SKM-1 (cell line): ENCODE results near the gene PGM2L1.
"Not testable (repeated sequence)": the region's sequence is repeated elsewhere in the genome, so short reads cannot be mapped to it uniquely, and the experiment has no call there.

ENCODE experiments used
- DNase-seq: peaks from one replicate; lab custom pipeline; 2025; ENCODE audit not compliant: unreplicated experiment; lab: John Stamatoyannopoulos, UW

Gene PGM2L1

DNA sequence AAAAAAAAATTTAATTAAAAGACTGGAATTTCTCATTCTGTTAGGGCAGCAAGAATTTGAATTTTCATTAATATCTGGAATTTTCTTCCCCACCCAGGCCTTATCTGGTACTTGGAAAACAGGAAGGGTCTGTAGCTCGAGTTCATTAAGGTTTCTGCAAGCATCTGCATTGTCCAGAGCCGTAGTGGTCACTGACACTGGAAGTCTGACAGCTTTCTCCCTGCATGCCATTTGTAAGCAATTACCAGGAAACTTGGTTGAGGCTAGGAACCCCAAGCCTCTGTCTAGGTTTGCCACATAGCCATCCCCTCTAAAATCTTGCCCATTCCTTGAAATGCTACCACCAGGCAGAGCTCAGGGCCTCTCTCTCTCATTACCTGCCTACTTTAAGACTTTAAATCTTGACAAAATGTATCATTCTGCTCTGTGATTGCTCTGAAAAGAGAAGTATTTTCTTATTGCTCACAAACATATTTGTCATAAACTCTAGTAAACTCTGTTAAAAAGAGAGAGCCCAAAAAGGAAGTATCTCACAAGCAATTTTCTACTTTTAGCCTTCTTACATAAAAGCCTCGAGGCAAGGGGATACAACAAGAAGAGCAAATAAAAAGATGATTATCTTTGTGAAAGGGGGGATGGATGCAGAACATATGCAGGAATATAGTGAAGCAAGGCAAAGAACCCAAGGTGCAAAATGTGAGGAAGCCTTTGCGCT lies 5.5 kb upstream of the PGM2L1 start:
- DNase-seq = no peak

DNA sequence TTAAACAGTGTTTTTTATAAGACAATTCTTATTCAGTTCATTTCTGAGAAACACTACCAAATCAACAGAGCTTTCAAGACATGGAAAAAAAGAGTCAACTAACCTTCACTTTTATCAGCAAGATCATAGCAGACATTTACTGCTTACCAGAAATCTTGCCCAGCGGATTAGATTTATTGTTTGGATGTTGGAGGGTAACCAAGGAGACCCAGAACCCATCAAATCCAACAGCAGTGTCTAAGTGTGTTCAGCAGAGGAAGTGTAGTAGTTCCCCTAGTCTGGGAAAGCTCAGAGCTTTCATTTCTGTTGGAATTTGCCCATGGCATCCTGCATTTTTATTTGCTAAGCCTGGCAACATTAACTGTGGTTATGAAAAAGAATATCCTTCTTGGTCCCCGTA lies 2.4 kb upstream of the PGM2L1 start:
- no peak for DNase-seq

DNA sequence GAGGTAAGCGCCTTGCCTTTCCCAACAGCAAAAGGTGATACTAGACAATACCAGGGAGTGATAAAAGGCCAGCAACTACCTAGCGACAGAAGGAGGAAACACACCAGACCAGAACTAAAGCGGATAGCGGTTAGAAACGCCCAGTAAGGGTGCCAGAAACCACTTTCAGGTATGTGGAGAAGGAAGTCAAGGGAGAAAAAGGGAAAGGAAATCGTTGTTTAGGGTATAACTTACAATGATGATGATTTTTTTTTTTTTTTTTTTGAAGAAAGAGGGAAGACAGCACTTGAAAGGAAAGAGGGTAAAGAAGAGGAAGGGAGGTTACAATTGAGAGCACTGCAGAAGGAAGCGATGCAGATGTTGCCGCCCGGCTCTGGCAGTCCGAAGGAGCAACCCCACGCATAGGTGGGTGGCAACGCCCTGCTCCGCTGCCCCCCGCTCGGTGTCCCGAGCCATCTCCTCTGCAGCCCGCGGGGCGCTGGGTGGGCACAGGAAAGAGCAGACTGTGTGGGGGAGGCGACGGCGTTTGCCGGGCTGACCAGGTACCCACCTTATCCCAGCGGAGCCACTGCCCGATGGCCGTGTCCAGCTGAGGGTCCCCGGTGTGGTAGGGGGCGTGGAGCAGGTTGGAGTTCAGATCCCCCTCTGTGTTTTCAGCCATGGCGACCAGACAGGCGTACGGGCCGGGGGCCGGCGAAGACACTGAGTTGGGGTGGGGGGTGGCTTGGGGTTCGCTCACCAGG lies 561 bp downstream of the PGM2L1 start:
- peak; percentile 60 for DNase-seq

DNA sequence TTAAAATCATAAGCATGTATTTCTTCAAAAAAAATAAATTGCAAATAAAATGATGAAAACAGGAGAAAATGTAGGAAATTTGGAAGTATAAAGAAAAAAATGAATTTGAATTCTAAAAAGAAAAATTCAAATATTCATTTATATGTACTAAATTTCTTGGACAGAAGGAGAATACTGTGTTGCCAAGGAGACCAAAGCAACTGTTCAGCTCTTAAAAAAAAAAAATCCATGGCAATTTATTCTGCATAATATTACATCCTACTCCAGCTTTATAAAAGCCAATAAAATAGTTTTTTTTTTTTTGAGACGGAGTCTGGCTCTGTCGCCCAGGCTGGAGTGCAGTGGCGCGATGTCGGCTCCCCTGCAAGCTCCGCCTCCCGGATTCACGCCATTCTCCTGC lies 6.0 kb downstream of the PGM2L1 start:
- no peak for DNase-seq

DNA sequence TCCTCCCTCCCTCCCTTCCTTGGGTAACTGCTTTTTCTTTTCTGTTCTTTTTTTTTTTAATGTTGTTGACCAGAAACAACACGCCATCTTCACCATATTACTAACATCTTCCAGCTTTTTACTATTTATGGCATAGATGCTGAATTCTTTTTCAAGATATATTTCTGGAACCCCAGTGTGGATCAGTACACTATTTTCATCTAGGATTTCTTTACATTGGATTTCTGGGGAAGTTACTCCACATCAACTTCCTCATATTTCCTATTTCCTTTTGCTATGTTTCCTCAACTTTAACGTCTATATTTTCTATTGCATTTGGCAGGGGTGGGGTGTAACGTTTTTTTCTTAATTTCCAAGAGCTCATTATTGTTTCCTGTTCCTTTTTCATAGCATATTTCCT lies 7.0 kb downstream of the PGM2L1 start:
- DNase-seq = no peak

DNA sequence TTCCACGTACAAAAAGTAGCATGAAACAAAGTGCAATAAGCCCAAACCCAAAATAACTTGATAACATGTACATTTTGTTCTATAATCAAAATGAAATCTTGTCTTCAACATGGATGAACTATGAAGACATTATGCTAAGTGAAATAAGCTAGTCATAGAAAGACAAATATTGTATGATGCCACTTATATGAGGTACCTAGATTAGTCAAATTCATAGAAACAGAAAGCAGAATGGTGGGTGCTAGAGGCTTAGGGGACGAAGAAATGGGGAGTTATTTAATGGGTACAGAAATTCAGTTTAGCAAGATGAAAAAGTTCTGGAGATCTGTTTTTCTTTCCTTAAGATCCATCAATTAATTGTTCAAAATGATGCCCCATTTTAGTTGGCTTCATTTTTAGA lies 7.5 kb downstream of the PGM2L1 start:
- DNase-seq = no peak

DNA sequence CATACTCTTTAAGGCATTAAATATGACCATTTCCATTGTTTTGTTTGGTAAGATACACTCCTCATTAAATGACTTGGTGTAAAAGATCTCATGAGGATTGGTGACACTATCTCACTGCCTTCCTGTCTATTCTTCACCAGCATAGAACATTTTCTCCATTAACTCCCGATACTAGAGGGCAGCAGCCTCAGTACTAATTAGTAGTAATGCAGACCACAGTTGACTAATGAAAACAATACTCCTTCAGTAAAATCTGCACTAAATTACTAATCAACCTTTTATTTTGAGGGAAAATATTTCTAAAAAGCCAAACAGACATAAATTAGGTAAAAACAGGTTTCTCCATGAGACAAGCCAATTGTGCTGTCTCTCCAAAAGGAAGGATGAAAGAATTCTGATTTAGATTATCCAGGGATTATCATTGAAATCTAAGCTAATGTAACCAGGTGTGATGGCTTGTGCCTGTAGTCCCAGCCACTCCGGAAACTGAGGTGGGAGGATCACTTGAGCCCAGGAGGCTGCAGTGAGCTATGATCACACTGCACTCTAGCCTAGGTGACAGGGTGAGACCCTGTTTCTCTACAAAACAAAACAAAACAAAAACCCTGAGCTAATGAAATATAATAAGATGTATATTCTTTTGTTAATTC lies 9.4 kb downstream of the PGM2L1 start:
- peak; percentile 17 for DNase-seq

DNA sequence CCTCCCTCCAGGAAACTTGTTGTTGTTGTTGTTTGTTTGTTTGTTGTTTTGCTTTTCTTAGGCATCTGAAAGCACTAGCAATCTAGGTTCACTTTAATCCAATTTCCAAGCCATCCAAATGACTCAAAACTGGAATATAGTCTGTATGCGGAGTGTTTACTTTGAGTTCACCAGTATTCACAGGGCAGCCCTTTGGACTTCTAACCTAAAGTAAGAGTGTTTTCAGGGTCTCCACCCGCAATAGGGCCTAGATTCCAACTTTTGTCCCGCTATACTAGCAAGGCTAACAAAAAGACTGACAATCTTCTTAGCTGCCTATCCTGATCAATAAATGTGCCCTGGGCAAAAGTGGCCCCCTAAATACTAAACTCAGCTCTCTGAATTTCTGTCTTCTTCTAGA lies 13.6 kb downstream of the PGM2L1 start:
- DNase-seq = no peak

DNA sequence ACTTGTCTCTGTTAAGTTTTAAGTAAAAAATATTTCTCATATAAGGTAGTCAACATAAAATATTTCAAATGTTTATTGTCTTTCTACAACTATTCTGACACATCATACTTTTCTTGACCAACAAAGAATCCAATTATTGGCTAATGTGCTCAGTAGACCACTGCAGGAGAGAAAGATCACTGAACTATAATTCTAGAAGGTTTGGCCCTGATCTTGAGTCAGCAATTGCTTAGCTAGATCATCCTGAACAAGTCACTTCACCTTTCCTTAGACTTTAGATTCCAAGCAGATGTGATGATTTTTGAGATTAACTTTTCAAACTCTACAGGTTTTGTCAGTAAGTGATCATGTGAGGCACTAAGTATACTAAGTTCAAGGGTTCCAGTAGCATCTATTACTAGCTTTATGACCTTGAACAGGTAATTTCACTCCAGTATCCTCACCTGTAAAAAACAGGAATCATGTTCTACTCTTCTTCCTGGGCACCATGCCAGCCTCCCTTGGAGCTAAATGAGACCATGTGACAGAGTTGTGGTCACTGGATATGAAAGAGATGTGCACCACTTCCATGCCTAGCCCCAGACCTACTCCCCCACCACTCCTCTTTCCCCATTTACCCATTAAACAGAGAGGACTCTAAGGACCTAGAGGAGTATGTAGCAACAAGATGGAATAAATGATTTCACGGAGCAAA lies 17.3 kb downstream of the PGM2L1 start:
- DNase-seq = no peak

DNA sequence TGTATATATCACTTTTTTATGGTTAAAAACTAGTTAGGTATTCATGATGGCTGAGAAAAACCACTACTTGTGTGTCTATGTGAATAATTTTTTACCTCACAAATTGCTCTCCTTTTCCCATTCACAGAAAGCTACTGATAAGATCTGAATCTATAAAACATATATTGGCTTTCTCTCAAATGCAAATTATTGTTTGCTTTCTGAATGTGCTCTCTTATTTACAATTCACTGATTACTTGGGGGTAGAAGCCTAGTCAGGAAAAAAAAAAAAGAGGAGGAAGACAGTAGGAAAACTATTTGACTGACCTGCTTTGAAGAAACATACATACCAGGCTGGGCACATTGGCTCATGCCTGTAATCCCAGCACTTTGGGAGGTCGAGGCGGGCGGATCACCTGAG lies 20.5 kb downstream of the PGM2L1 start:
- no peak for DNase-seq

DNA sequence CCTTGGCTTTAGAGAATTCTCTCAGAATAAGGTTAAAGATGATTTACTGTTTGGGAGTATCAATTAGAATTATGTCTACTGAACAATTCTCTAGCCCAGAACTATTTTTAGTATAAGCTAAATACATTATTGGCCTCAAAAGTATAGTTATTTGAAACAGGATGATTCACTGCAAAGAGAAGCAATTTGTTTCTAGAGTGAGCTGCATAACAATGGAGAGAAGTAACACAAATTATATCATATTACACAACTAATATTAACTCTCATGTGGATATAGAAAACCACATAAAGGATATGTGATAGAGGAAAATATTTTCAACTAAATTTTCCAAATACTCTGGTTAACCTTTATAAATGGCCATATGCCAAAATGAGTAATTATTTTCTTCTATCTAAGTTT lies 24.9 kb downstream of the PGM2L1 start:
- DNase-seq = no peak

DNA sequence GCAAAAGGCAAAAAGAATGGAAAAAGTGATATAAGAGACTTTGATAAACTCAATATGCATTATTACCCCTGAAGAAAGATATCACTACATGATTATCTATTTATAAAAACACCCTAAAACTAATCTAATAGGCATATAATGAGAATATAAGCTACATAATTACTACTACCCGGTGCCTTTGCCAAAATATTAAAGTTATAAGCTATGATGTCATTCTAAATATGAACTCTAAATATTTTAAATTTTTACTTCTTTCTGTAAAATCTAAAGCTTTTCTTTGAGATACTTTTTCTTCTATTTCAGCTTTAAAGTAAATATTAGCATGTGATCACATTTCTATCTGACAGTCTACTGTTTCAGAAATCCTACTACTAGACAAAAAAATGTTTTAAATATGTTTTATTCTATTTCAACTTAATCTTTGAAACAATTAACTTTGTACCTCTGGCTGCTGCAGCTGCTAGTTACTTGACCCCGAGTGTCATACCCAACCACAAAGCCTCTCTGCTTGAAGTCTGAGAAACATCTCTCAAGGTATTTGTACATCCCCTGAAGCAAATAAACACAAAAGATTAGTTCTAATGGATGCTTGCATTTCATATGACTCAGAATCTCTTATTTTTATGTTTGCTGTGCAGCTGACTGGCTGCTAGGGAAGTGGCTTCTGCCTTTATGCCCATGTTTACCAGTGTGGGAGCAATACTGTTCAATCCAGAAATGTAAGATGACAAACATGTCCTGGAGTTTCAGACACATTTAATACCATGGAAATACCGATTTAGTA lies 26.8 kb downstream of the PGM2L1 start:
- DNase-seq = no peak

DNA sequence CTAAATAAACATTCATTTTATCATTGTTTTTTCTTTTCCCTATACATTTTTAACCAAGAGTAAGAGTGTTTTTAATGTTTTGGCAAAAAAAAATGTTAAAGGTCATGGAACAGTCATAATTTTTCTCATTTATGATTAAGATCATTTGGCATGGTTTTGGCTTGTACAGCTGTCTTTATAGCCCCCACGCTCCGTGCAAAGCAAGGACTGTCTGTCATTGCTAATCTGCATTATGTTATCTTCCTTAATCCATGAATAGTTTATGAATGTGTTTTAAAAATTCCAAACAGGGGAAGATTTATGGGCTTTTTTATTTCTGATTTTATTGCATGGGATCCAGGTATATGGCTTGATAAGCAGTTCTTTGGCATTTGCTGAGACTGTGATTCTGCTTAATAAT lies 28.1 kb downstream of the PGM2L1 start:
- no peak for DNase-seq

DNA sequence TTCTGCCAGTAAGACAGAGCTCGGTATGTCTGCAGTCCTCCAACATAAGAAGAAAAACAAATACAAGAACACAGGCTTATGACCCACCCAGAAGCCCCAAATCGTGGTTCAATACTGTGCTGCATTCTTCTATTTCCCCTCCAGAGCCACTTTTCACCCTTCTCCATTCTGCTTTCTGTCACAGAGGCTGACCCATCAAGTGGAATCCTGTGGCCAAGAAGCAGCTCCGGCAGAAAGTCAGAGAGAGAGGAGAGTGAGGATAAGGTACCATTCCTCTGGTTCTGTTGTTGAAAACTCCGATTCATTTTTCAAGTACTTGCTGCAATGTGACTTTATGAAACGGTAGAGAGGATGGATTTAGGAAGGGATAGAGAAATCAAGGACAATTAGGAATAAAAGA lies 30.4 kb downstream of the PGM2L1 start:
- no peak for DNase-seq

DNA sequence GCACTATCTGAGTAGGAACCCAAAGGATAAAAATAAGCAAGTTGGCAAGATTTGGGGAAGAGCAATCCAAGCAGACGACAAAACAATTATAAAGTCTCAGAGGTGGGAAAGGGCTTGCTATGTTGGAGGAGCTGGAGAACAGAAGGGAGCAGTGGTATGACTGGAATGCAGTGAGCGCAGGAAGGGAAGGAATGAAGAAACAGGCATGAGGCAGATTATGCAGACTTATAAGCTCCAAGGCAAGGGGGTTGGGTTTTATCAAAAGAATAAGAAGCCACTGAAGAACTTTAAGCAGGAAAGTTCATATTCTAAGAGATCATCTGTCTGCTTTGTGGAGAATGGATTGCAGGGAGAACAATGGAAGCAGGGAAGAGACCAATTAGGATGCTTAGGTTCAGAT lies 31.7 kb downstream of the PGM2L1 start:
- DNase-seq = no peak

DNA sequence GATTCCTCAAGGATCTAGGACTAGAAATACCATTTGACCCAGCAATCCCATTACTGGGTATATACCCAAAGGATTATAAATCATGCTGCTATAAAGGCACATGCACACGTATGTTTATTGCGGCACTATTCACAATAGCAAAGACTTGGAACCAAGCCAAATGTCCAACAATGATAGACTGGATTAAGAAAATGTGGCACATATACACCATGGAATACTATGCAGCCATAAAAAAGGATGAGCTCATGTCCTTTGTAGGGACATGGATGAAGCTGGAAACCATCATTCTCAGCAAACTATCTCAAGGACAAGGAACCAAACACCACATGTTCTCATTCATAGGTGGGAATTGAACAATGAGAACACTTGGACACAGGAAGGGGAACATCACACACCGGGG lies 32.4 kb downstream of the PGM2L1 start:
- DNase-seq = not testable (repeated sequence)

DNA sequence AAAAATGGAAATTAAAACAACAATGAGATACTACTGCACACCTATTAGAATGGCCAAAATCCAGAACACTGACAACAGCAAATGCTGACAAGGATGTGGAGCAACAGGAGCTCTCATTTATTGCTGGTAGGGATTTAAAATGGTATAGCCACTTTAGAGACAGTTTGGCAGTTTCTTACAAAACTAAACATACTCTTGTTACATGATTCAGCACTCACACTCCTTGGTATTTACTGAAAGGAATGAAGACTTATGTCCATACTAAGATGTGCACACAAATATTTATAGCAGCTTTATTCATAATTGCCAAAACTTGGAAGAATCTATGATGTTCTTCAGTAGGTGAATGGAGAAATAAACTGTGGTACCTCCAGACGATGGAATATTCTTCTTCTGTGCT lies 40.8 kb downstream of the PGM2L1 start:
- no peak for DNase-seq

DNA sequence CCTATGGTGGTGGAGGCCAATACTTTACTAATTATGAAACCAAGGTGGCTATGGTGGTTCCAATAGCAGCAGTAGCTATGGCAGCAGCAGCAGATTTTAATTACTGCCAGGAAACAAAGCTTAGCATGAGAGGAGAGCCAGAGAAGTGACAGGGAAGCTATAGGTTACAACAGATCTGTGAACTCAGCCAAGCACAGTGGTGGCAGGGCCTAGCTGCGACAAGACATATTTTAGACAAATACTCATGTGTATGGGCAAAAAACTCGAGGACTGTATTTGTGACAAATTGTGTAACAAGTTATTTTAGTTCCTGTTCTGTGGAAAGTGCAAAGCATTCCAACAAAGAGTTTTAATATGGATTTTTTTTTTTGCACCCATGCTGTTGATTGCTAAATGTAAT lies 42.6 kb downstream of the PGM2L1 start:
- DNase-seq = no peak

DNA sequence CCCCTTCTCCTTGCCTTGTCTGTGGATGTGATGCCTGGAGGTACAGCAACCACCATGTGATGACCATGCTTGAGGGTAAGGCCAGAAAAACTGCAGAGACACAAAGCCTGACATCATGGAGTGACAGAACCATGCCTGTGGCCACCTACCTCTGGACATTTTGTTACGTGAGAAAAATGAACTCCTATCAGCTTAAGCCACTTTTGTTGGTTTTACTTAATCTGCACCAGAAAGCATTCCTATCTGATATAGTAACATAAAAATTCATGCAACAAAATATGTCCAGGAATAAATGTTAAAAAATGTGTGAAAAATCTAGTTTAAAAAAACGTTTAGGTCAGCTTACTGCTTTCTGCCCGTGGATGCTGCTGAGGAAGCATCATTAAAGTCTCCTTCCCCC lies 44.2 kb downstream of the PGM2L1 start:
- DNase-seq = no peak

DNA sequence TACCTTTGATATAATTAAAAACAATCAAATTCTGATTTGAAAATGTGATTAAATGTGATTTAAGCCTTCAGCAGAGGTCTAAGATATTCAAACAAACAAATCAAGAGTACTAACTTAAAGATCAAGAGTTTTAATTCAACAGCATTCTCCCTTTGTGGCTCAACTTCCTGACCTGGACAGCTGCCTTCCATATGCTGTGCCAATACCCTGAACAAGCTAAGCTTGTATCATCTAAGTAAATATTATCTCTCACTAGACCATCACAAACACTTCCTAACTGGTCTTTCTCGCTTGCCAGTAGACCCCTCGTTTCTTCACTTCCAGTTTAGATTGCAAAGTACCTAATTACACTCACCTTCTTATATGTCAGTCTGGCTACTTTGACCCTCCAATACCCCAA lies 50.9 kb downstream of the PGM2L1 start:
- no peak for DNase-seq

DNA sequence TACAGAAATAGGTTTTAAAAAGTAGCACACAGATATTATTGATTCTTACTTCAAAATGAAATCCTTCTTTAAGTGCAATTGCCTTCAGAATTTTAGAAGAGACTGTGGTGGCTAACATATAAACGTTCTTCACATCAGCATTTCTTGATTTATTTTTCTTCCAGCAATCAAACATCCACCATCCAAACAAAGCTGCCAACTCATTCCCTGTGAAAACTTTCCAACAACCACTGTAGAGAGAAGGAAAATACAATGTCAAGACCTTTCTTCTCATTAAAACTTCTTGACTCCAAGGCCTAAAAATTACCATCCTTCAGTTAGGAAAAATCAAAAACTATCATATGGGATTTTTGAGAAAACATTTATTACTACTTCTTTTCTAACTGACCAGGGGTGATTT lies 52.8 kb downstream of the PGM2L1 start:
- no peak for DNase-seq
